Testis (tissue), 3 donors: Measurements from ENCODE around the gene SLC26A8. TPM values are rescaled to one million over a fixed set of nuclear protein-coding genes. Genes with fewer than 3 reads are reported as not detected.
"Not testable (repeated sequence)": the region's sequence is repeated elsewhere in the genome, so short reads cannot be mapped to it uniquely, and the experiment has no call there.

ENCODE experiments used
- DNase-seq: peaks from one replicate; pipeline ENCODE4 v3.0.0-alpha.2; 2019
- H3K27ac ChIP-seq, 2 donors: fragments of 200-600 bp; sonication (generic); one replicate each; pipeline ENCODE4 v1.5.1; 2019
- H3K27me3 ChIP-seq: fragments of 200-600 bp; sonication (generic); one replicate; pipeline ENCODE4 v1.5.1; 2019
- H3K36me3 ChIP-seq: fragments of 200-600 bp; sonication (generic); one replicate; pipeline ENCODE4 v1.5.1; 2017; ENCODE audit warnings: low read depth; ENCODE audit errors: missing control alignments
- H3K4me1 ChIP-seq: fragments of 200-600 bp; sonication (generic); one replicate; pipeline ENCODE4 v1.5.1; 2019
- H3K4me3 ChIP-seq, 2 donors: fragments of 200-600 bp; sonication (generic); one replicate each; pipeline ENCODE4 v1.5.1; 2017 to 2019
- H3K9me3 ChIP-seq: fragments of 200-600 bp; sonication (generic); one replicate; pipeline ENCODE4 v1.5.1; 2017
- CTCF ChIP-seq, 3 experiments: fragments of 450-650 bp in 2 of 3; fragments of 200-600 bp in 1 of 3; sonication (generic) in 1 of 3; IDR thresholded peaks; one replicate each; pipeline ENCODE4 v1.5.1; 2016 to 2019; ENCODE audit warnings: antibody characterized with exemption in 3 of 3, mild to moderate bottlenecking in 2 of 3, moderate library complexity in 1 of 3
- POLR2A ChIP-seq: fragments of 450-650 bp; IDR thresholded peaks from one replicate; pipeline ENCODE4 v1.6.1; 2017; ENCODE audit warnings: antibody characterized with exemption, mild to moderate bottlenecking, moderate library complexity
- WGBS, 2 donors: methylation state at CpG; one replicate each; pipeline ENCODE4 v1.1.5; 2018; 5-methylcytosine and 5-hydroxymethylcytosine counted together
- intact Hi-C: fragments of 100-400 bp; cut with DNase I; formaldehyde crosslinking; loops from one replicate; pipeline ENCODE4 v1.15.1; 2023; ENCODE audit warnings: low total_unique reads
- polyA plus RNA-seq: library from polyadenylated mRNA; stranded (reverse); fragments of 350-450 nt; fragmentation: Illumina TruSeq; extraction: RNeasy Lipid Tissue Mini Kit (QIAGEN cat#74804); gene quantifications from one replicate; pipeline ENCODE4 v1.2.3, GENCODE V29; 2014; ENCODE audit warnings: low read depth, low replicate concordance; ENCODE audit not compliant: insufficient read depth
- total RNA-seq, 2 donors: library from RNA; depleted of rRNA; stranded (reverse); fragments of >200 nt; gene quantifications; one replicate each; pipeline ENCODE4 v1.2.3, GENCODE V29; 2016

Gene SLC26A8
- total and polyA plus RNA-seq, 3 donors from 2014 or later = 52.0 to 160 (median 66.9) TPM

DNA sequence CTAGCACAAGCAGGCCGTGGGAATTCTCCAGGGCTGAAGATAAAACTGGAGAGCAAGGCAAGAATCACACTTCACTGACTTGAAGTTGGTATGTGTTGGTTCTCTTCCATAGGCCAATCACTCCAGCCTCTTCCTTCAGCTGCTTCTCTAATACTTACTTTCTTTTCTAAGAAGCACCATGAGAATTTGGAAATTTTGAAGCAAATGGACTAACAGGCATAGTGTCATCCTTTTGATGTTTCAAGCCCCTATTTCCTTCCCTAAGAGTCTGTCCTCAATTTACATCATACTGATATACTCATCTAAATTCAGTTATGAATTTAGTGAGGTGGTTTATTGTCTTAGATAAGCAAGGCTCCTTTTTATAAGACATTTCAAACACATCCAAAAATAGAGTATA is 24.0 kb downstream of the SLC26A8 start:
- no peak for DNase-seq
- H3K4me3 ChIP-seq = no peak overlapping the region
- H3K4me1 ChIP-seq = no peaks in the 10 kb centered on the region
- no peaks in the 10 kb centered on the region for H3K36me3 ChIP-seq
- intact Hi-C loops = no loop called here
- 75 to 82% methylated on average over 1 of the region's 1 CpG for WGBS, 2 donors
- no peaks in the 10 kb centered on the region for H3K9me3 ChIP-seq
- no peak overlapping the region for H3K27ac ChIP-seq
- no peak for TF ChIP-seq CTCF (IDR thresholded peaks at IDR 0.05)
- no peak for TF ChIP-seq POLR2A
- no peaks in the 10 kb centered on the region for H3K27me3 ChIP-seq

DNA sequence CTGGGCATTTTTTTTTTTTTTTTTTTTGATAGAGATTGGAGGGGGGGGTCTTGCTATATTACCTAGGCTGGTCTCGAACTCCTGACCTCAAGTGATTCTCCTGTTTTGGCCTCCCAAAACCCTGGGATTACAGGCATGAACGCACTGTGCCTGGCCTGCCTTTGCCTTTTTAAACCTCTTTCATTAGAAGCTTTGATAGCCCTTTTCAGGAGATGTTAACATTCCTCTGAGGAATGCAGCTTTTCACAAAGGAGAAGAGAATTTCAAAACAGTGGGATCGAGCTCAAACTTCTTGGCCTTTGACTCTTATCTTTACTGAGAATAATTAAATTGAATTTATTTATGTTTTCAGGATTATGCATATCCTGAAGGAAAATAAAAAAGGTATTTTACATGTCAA is 31.3 kb downstream of the SLC26A8 start:
- no peak for TF ChIP-seq CTCF (IDR thresholded peaks at IDR 0.05)
- Histone ChIP-seq H3K27ac (no peak overlapping the region), H3K27me3 (no peaks in the 10 kb centered on the region), H3K36me3 (no peaks in the 10 kb centered on the region), H3K4me1 (no peaks in the 10 kb centered on the region), H3K4me3 (no peak overlapping the region), H3K9me3 (no peaks in the 10 kb centered on the region)
- DNase-seq = no peak
- 79 to 93% methylated on average over 3 of the region's 3 CpGs for WGBS, 2 donors
- intact Hi-C loops = no loop called here

DNA sequence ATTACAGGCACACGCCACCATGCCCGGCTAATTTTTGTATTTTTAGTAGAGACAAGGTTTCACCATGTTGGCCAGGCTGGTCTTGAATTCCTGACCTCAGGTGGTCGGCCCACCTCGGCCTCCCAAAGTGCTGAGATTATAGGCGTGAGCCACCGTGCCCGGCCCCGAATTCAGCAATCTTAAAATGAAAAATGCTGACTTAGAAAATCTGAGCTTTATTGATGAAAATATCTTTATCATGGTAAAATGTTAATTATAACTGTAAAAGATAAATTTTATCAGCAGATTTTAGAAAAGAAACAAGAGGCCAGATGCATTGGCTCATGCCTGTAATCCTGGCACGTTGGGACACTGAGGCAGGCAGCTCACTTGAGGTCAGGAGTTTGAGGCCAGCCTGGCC is 36.4 kb downstream of the SLC26A8 start:
- DNase-seq, H3K4me3 ChIP-seq, H3K9me3 ChIP-seq, H3K36me3 ChIP-seq, H3K4me1 ChIP-seq, H3K27me3 ChIP-seq, intact Hi-C loops, H3K27ac ChIP-seq: not testable (repeated sequence)
- 87 to 92% methylated on average over 9 of the region's 9 CpGs for WGBS, 2 donors

GRCh38 chr6:35984701-35985100 is 39.7 kb downstream of the SLC26A8 start:
- 84 to 87% methylated on average over 4 of the region's 4 CpGs for WGBS, 2 donors
- no peak for DNase-seq
- no peaks in the 10 kb centered on the region for H3K36me3 ChIP-seq
- H3K9me3 ChIP-seq = no peaks in the 10 kb centered on the region
- H3K27ac ChIP-seq = no peak overlapping the region
- no peaks in the 10 kb centered on the region for H3K27me3 ChIP-seq
- H3K4me1 ChIP-seq = no peaks in the 10 kb centered on the region
- no peak for TF ChIP-seq CTCF (IDR thresholded peaks at IDR 0.05)
- TF ChIP-seq POLR2A = no peak
- intact Hi-C loops = no loop called here
- H3K4me3 ChIP-seq = no peak overlapping the region

DNA sequence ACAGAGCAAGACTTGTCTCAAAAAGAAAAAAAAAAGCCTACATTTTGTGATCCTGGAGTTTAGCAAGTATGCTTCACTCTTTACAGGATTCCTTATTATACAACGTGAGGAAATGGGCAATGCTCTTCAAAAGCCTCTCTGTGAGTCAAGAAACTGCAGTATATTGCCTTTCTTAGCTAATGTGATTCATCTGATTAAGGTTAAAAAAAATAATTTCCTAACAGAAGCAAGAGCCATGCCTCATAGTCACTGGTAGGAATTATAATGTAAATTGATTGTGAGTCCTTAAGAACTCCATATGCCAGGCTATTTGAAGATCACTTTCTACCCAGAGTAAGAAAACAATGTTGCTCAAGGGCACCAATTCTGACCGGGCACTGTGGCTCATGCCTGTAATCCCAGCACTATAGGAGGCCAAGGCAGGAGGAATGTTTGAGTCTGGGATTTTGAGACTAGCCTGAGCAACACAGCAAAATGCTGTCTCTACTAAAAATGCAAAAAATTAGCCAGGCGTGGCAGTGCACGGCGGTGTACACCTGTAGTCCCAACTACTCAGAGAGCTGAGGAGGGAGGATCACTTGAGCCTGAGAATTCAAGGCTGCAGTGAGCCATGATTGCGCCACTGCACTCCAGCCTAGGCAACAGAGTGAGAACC is 43.3 kb downstream of the SLC26A8 start:
- no peak overlapping the region for H3K27ac ChIP-seq
- WGBS, 2 donors = 87 to 89% methylated on average over 6 of the region's 6 CpGs
- no peaks in the 10 kb centered on the region for H3K9me3 ChIP-seq
- no peak overlapping the region for H3K4me3 ChIP-seq
- TF ChIP-seq POLR2A (no peak), CTCF (IDR thresholded peaks at IDR 0.05) (no peak)
- intact Hi-C loops = no loop called here
- no peaks in the 10 kb centered on the region for H3K36me3 ChIP-seq
- no peak for DNase-seq
- no peaks in the 10 kb centered on the region for H3K4me1 ChIP-seq
- H3K27me3 ChIP-seq = no peaks in the 10 kb centered on the region

GRCh38 chr6:35980126-35980525 is 44.3 kb downstream of the SLC26A8 start:
- not testable (repeated sequence) for DNase-seq

More at GRCh38 chr6:35980126-35980525, 44.3 kb downstream of the SLC26A8 start:
- H3K27ac ChIP-seq, H3K27me3 ChIP-seq, H3K36me3 ChIP-seq, H3K9me3 ChIP-seq, intact Hi-C loops, H3K4me1 ChIP-seq, H3K4me3 ChIP-seq: not testable (repeated sequence)
- 90 to 94% methylated on average over 1 of the region's 1 CpG for WGBS, 2 donors
